Mononuclear cell (primary cell): Measurements from ENCODE around the gene SIGLEC10. TPM values are rescaled to one million over a fixed set of nuclear protein-coding genes. Genes with fewer than 3 reads are reported as not detected.
A peak's percentile ranks its signal among the peaks of the same experiment; 100 is the strongest.
"Not testable (repeated sequence)": the region's sequence is repeated elsewhere in the genome, so short reads cannot be mapped to it uniquely, and the experiment has no call there.

ENCODE experiments used
- H3K27me3 ChIP-seq: 2 replicates; pipeline ENCODE4 v1.6.0; 2011; ENCODE audit warnings: low read length, control low read depth; ENCODE audit not compliant: insufficient read depth
- H3K4me1 ChIP-seq: 2 replicates; pipeline ENCODE4 v1.5.1; 2011; ENCODE audit warnings: mild to moderate bottlenecking, low read length, control low read depth; ENCODE audit not compliant: insufficient read depth
- H3K4me3 ChIP-seq: 2 replicates; pipeline ENCODE4 v1.5.1; 2011; ENCODE audit warnings: mild to moderate bottlenecking, low read length, moderate library complexity
- H3K9me3 ChIP-seq: 2 replicates; pipeline ENCODE4 v1.5.1; 2011; ENCODE audit warnings: low read depth, mild to moderate bottlenecking, control low read depth, low read length
- total RNA-seq: library from RNA; depleted of rRNA; stranded (reverse); fragments of >200 nt; gene quantifications from one replicate; pipeline ENCODE4 v1.2.3, GENCODE V29; 2012

The SIGLEC10 gene, protein sequence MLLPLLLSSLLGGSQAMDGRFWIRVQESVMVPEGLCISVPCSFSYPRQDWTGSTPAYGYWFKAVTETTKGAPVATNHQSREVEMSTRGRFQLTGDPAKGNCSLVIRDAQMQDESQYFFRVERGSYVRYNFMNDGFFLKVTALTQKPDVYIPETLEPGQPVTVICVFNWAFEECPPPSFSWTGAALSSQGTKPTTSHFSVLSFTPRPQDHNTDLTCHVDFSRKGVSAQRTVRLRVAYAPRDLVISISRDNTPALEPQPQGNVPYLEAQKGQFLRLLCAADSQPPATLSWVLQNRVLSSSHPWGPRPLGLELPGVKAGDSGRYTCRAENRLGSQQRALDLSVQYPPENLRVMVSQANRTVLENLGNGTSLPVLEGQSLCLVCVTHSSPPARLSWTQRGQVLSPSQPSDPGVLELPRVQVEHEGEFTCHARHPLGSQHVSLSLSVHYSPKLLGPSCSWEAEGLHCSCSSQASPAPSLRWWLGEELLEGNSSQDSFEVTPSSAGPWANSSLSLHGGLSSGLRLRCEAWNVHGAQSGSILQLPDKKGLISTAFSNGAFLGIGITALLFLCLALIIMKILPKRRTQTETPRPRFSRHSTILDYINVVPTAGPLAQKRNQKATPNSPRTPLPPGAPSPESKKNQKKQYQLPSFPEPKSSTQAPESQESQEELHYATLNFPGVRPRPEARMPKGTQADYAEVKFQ
- total RNA-seq = 12.0 TPM

DNA sequence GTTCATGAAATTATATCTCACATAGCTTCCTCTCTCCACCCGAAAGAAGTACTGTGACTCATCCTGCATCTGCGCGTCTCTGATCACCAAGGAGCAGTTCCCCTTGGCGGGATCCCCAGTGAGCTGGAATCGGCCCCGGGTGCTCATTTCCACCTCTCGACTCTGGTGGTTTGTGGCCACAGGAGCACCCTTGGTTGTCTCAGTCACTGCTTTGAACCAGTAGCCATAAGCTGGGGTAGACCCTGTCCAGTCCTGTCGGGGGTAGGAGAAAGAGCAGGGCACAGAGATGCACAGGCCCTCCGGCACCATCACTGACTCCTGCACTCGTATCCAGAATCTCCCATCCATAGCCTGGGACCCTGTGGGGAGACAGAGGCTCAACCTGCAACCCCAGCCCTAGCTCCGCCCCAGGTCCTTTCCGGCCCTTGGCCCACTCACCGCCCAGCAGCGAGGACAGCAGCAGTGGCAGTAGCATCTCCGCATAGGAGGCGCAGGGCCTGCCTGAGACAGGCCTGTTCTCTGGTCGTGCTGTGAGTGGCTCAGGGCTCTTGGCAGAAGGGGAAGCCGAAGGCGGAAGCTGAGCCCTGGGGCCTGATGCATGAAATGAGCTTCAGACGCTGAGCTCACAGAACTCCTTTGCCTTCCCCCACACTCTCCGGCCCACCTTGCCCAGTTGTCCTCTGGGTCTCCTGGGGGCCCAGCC, at the start of gene SIGLEC10:
Gene SIGLEC10 (minus strand): TSS at position 536 of the 703 bp plus-strand sequence. CDS start 61 bp downstream, at position 475.
- peak within 1 kb of the TSS; percentile 33 for H3K4me3 ChIP-seq

DNA sequence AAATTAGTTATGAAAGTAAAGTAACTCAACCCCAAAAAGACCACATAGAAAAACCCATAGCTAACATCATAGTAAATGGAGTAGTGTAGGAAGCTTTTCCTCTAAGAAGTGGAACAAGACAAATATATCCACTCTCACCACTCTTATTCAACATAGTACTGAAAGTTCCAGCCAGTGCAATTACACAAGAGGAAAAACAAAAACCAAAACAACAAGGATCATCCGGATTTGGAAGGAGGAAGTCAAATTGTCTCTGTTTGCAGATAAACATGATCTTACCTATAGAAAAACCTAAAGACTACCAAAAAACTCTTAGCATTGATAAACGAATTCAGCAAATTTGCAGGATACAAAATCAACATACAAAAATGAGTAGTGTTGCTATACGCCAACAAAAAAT, 49.3 kb upstream of the SIGLEC10 start:
- Histone ChIP-seq H3K4me3 (no peak overlapping the region), H3K27me3 (peaks cover 3% of the 10 kb centered on the region), H3K4me1 (peaks cover 27% of the 10 kb centered on the region), H3K9me3 (no peaks in the 10 kb centered on the region)

More for the DNA sequence above, at the start of gene SIGLEC10:
- Histone ChIP-seq H3K9me3 (no peaks in the 10 kb centered on the region), H3K27me3 (no peaks in the 10 kb centered on the region), H3K4me1 (peaks cover 48% of the 10 kb centered on the region)

DNA sequence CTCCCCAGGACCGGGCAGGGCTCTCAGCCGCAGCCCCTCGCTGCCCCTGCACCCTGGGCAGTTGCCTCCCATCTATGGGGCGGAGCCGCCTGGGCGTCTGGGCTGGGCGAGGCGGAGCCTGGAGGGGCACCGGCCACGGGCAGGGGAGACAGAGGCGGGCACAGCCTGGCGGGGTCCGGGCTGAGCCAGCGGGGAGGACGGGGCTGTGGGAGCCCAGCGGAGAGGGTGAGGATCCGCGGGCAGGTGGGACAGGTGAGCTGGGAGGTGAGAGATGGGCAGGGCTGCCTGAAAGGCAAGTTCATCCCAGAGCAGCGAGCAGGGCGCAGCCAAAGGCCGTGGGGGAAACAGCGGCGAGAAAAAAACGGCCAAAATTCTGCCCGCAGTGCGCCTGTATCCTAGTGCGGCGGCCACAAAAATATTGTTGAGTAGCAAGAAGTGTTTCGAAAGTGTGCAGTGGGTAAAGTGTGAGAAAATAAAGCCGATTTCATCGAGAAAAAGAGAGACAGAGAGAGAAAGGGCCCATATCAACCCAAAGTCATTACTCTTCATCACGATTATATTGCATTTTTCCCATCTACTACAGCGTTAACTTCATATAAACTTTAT, 46.6 kb upstream of the SIGLEC10 start:
- peaks cover 46% of the 10 kb centered on the region for H3K4me1 ChIP-seq
- H3K4me3 ChIP-seq, H3K27me3 ChIP-seq, H3K9me3 ChIP-seq: not testable (repeated sequence)

DNA sequence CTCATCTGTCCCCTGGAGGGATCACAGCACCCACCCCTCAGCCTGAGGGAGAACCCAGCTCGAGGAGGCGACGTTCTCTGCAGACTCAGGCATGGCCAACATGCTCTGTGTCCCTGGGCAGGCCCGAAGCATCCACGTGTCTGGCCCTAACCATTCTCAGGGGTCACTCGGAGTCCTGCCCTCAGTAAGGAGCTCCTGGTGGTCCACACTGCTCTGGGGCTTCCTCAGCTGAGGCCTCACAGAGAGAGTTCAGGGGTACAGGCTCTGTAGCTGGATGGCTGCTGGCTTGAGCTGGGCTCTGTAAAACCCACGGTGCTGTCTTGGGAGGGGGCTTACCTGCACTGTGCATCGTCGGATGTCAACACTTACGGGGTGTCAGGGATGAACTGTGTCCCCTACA, 45.2 kb upstream of the SIGLEC10 start:
- no peaks in the 10 kb centered on the region for H3K9me3 ChIP-seq
- peaks cover 3% of the 10 kb centered on the region for H3K27me3 ChIP-seq
- no peak overlapping the region for H3K4me3 ChIP-seq
- peaks cover 39% of the 10 kb centered on the region for H3K4me1 ChIP-seq

DNA sequence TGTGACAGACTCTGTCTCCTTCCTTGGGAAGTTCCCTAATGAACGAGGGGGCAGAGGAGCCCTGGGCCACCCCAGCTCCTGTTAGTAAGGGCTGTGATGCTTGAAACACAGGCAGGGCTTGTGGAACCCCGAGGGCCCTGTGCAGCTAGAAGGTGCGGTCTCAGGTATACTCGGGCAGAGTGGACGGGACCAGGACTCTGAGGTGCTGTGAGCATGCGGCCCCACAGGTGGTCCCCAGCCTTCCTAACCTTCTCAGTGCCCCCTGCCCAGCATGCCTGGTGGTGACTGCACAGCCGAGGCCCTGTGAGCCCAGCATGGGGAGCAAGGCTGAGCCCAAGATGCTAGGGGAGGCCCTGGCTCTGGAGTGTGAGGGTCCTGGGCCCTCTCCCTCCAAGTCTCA, 44.8 kb upstream of the SIGLEC10 start:
- peaks cover 3% of the 10 kb centered on the region for H3K27me3 ChIP-seq

DNA sequence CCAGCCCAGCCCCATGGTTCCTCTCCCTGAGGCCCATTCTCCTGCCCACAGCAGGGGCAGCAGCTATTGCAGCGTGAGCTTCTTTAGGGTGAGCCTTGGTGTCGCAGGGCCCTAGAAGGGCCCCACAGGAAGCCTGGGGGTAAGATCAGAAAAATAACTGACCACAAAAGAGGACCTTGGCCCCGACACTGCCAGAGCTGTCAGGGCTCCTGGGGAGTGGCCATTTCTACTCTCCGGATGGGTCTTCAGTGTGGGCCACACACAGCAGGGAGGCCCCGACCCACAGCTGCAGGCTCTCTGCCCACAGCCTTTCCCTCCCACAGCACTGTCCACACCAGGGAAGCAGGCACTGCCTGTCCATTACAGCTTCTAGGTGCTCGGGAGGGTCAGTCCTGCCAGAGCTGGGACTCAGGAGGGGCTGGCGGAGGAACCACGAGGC, 44.3 kb upstream of the SIGLEC10 start:
- H3K4me1 ChIP-seq = peaks cover 38% of the 10 kb centered on the region
- peaks cover 3% of the 10 kb centered on the region for H3K27me3 ChIP-seq
- no peak overlapping the region for H3K4me3 ChIP-seq
- H3K9me3 ChIP-seq = no peaks in the 10 kb centered on the region

More for the DNA sequence above, 44.8 kb upstream of the SIGLEC10 start:
- no peaks in the 10 kb centered on the region for H3K9me3 ChIP-seq
- H3K4me1 ChIP-seq = peaks cover 38% of the 10 kb centered on the region
- no peak overlapping the region for H3K4me3 ChIP-seq

DNA sequence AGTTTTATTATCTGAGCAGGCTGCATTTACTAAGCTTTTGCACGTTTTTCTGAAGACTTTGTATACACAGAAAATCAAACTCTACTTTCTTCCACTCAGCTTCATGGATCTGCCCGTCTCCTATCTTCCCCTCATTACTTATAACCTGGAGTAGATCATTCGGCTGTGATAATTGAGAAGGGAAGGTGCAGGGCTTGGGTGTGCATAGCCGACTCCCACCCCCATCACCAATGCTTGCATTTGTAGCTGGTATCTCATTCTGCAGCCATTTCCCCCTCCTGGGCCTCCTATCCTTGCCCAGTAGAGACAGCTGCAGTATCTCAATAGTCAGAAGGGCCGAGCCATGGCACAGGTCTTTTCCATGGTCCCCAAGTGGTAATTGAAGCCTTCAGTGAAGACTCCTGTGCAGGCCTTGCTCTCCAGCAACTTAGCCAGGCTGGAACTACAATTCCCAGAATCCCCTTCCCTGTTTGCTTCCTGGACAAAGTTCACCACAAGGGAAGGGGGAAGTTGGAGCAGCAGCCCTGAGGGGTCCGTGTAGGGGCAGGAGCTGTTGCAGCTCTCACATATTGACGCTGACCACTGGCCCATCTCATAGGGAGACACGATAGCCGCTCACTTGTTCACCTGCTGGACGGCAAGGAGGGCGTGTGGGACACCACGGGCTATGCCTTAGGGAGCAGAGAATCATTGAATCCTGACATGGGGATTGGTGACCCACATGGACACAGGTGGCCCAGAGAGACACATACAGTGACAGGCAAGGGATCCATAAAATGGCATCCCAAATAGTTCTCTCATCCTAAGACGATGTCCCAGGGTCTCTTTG, 42.9 kb upstream of the SIGLEC10 start:
- H3K27me3 ChIP-seq = no peaks in the 10 kb centered on the region
- H3K4me3 ChIP-seq = no peak overlapping the region
- H3K9me3 ChIP-seq = no peaks in the 10 kb centered on the region
- H3K4me1 ChIP-seq = peaks cover 38% of the 10 kb centered on the region

DNA sequence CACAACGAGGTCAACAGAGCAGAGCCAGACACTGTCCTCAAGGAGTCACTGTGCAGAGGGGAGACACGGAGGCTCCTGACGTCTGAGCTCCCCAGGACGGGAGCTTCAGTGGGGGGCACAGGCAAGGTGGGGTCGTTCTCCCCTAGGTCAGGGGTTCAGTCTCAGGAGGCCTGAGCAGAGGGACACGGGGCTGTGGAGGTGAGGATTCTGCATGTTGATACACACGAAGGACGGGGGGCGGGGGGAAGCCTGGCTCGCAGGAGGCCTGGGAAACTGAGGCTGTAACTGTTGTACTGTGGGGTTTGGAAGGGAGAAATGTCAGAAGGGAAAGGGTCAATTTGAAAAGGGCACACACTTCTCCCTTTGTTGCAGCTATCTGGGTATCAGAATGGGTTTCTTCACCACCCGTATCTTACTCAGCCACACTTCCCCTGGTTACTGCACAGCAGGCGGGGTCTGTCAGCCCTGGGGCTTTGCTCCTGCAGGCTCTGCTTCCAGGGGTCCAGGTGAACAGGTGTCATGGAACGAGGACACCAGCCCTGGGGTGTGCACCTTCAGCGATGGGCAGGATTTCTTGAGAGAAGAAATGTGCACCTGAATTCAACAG, 41.6 kb upstream of the SIGLEC10 start:
- no peak overlapping the region for H3K4me3 ChIP-seq
- no peaks in the 10 kb centered on the region for H3K27me3 ChIP-seq
- H3K9me3 ChIP-seq = no peaks in the 10 kb centered on the region
- H3K4me1 ChIP-seq = peaks cover 38% of the 10 kb centered on the region

DNA sequence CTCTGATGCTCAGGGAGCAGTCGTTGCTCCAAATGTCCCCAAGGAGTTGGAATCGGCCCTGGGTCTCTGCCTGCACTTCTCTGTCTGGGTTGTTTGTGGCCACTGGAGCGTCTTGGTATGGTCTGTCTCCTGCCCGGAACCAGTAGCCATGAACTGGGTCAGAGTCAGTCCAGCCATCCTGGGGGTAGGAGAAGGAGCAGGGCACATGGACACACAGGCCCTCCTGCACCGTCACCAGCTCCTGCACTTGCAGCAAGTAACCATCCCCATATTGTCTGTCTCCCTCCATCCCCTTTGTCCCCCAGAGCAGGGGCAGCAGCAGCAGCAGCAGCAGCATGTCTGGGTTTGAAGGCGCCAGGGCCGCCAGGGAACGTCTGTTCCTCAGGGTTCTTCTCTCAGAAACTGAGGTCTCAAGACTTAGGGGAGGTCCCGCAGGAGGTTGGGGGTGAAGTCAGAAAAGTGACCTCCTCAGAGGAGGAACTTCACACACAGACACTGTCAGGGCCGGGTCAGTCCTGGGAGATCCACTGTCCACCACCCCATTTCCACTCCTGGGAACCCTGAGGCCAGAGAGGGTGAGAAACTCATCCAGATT, 40.7 kb upstream of the SIGLEC10 start, which contains the start of gene SIGLEC8:
Gene SIGLEC8 (minus strand): TSS at position 404 of the 595 bp plus-strand sequence. CDS start 67 bp downstream, at position 337.
- no peaks in the 10 kb centered on the region for H3K27me3 ChIP-seq
- H3K4me1 ChIP-seq = peaks cover 34% of the 10 kb centered on the region
- no peaks in the 10 kb centered on the region for H3K9me3 ChIP-seq
- no peak within 1 kb of the TSS for H3K4me3 ChIP-seq

DNA sequence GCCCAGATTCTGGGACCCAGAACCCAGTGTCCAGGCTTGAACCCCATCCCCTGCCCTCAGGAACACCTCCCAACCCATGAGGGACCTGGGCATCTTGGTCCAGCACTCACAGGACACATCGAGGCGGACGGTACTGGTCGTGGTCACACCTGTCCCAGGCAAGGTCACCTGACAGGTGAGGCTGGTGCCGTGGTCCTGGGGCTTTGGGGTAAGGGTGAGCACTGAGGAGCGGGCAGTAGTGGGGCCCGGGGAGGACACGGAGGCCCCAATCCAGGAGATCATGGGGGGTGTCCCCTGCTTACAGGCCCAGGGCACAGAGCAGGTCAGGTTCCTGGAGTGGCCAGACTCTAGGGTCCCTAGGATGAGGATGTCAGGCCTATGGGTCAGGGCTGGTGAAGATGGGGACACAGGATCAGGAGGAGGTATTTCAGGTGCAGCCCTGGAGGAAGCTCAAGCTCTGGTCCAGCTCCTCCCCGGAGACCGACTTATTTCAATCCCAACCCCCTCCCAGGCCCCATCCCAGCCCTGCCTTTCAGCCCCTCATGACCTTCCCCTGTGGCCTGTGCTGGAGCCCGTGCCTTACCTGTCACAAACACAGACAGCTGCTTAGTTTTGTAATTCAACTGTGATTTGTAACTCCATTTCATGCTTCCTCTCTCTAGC, 40.0 kb upstream of the SIGLEC10 start:
- H3K4me3 ChIP-seq = no peak overlapping the region

DNA sequence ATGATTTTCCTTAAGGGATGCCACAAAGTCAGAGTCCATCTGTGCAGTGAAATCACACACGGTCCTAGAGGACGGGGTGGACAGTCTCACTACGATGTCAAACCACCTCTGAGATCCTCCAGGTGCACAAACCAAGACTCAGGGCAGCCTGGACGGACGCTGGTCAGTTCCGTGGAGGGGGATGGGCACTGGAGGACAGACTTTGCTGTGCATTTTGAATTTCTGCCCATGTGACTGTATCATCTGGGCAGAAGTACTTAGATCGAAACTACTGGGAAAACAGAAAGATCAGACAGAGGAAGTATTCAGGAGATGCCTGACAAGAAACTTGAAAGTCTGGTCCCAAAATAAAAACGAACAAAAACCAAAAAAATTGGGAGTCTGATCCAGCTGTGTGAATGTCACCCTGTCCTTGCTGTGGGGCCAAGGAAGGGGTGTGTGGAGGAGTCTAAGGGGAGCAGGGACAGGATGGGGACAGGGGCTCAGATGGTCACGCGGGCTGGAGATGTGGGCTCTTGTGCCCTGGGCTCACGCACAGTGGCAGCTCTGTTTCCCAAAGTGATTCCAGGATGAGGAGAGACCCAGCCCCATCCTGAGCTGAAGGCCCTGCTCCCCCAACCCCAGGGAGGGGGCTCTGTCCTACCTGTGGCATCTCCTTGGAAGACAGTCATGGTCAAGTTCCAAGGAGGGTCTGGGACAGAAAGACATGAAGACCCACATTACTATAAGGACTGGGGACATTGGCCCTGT, 39.3 kb upstream of the SIGLEC10 start:
- Histone ChIP-seq H3K27me3 (no peaks in the 10 kb centered on the region), H3K4me1 (peaks cover 19% of the 10 kb centered on the region), H3K4me3 (no peak overlapping the region), H3K9me3 (no peaks in the 10 kb centered on the region)

More for the DNA sequence above, 40.0 kb upstream of the SIGLEC10 start:
- H3K27me3 ChIP-seq = no peaks in the 10 kb centered on the region
- H3K9me3 ChIP-seq = no peaks in the 10 kb centered on the region
- H3K4me1 ChIP-seq = peaks cover 27% of the 10 kb centered on the region

DNA sequence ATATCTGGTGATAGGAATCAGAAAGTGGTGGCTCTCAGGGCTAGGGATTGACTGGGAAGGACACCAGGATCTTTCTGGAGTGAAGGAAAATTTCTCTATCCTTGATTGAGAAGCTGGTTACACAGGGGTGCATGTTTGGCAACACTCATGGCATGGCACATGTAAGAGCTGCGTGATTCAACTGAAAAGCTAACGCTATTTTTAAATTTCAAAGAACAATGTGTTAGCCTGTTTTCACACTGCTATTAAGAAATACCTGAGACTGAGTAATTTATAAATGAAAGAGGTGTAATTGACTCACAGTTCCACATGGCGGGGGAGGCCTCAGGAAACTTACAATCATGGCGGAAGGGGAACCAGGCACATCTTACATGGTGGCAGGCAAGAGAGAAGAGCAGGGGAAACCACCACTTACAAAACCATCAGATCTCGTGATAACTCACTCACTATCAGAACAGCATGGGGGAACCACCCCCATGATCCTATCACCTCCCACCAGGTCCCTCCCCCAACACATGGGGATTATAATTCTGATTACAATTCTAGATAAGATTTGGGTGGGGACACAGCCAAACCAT, 33.4 kb upstream of the SIGLEC10 start:
- H3K27me3 ChIP-seq = no peaks in the 10 kb centered on the region
- H3K9me3 ChIP-seq = no peaks in the 10 kb centered on the region
- peaks cover 10% of the 10 kb centered on the region for H3K4me1 ChIP-seq

More for the DNA sequence above, 33.4 kb upstream of the SIGLEC10 start:
- H3K4me3 ChIP-seq = no peak overlapping the region
